Testis (tissue), 3 donors: Measurements from ENCODE around the gene ARPP21. TPM values are rescaled to one million over a fixed set of nuclear protein-coding genes. Genes with fewer than 3 reads are reported as not detected.

ENCODE experiments used
- DNase-seq: peaks from one replicate; pipeline ENCODE4 v3.0.0-alpha.2; 2019
- H3K27ac ChIP-seq, 2 donors: fragments of 200-600 bp; sonication (generic); one replicate each; pipeline ENCODE4 v1.5.1; 2019
- H3K27me3 ChIP-seq: fragments of 200-600 bp; sonication (generic); one replicate; pipeline ENCODE4 v1.5.1; 2019
- H3K36me3 ChIP-seq: fragments of 200-600 bp; sonication (generic); one replicate; pipeline ENCODE4 v1.5.1; 2017; ENCODE audit warnings: low read depth; ENCODE audit errors: missing control alignments
- H3K4me1 ChIP-seq: fragments of 200-600 bp; sonication (generic); one replicate; pipeline ENCODE4 v1.5.1; 2019
- H3K4me3 ChIP-seq, 2 donors: fragments of 200-600 bp; sonication (generic); one replicate each; pipeline ENCODE4 v1.5.1; 2017 to 2019
- H3K9me3 ChIP-seq: fragments of 200-600 bp; sonication (generic); one replicate; pipeline ENCODE4 v1.5.1; 2017
- POLR2A ChIP-seq: fragments of 450-650 bp; IDR thresholded peaks from one replicate; pipeline ENCODE4 v1.6.1; 2017; ENCODE audit warnings: antibody characterized with exemption, mild to moderate bottlenecking, moderate library complexity
- WGBS, 2 donors: methylation state at CpG; one replicate each; pipeline ENCODE4 v1.1.5; 2018; 5-methylcytosine and 5-hydroxymethylcytosine counted together
- intact Hi-C: fragments of 100-400 bp; cut with DNase I; formaldehyde crosslinking; loops from one replicate; pipeline ENCODE4 v1.15.1; 2023; ENCODE audit warnings: low total_unique reads
- polyA plus RNA-seq: library from polyadenylated mRNA; stranded (reverse); fragments of 350-450 nt; fragmentation: Illumina TruSeq; extraction: RNeasy Lipid Tissue Mini Kit (QIAGEN cat#74804); gene quantifications from one replicate; pipeline ENCODE4 v1.2.3, GENCODE V29; 2014; ENCODE audit warnings: low read depth, low replicate concordance; ENCODE audit not compliant: insufficient read depth
- total RNA-seq, 2 donors: library from RNA; depleted of rRNA; stranded (reverse); fragments of >200 nt; gene quantifications; one replicate each; pipeline ENCODE4 v1.2.3, GENCODE V29; 2016
- TF ChIP-seq, protein P1 (sequence below), 3 experiments: fragments of 450-650 bp in 2 of 3; fragments of 200-600 bp in 1 of 3; sonication (generic) in 1 of 3; IDR thresholded peaks; one replicate each; pipeline ENCODE4 v1.5.1; 2016 to 2019; ENCODE audit warnings: antibody characterized with exemption in 3 of 3, mild to moderate bottlenecking in 2 of 3, moderate library complexity in 1 of 3

ARPP21 gene
- total and polyA plus RNA-seq, 3 donors from 2014 or later: 0.47 to 1.1 (median 0.87) TPM

DNA sequence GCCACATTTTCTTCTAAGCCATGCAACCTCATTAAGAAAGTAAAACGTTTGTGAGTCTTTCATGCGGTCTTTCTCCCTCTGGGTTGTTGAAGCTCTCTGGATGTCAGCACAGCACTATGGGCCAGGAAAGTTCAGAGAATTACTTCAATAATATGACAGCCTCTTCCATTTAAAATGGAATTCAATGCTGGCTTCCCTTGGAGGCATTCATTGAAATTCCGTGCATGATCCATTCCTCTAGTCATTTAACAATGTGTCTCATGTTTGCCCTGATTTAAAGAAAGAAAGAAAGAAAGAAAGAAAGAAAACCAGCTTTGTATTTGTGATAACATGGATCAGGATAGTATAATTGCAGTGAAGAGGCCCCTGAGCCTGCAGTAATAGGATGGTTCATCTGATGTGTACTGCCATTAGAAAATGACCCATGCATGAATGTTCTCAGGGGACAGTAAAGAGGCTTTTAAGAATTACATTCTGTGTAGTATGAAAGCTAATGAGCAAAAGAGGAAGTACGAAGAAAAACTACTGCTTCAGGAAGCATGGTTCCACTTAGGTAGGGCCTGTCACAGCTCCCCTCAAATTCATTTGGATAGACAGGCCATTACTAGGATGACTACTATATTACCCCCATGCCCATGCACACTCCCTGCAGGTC lies 146.0 kb downstream of the ARPP21 start:
- Histone ChIP-seq H3K27ac (no peak overlapping the region), H3K4me1 (no peaks in the 10 kb centered on the region), H3K27me3 (no peaks in the 10 kb centered on the region), H3K36me3 (no peaks in the 10 kb centered on the region), H3K9me3 (no peaks in the 10 kb centered on the region), H3K4me3 (no peak overlapping the region)
- intact Hi-C loops: no loop called here
- TF ChIP-seq POLR2A: no peak
- TF ChIP-seq, protein P1, sequence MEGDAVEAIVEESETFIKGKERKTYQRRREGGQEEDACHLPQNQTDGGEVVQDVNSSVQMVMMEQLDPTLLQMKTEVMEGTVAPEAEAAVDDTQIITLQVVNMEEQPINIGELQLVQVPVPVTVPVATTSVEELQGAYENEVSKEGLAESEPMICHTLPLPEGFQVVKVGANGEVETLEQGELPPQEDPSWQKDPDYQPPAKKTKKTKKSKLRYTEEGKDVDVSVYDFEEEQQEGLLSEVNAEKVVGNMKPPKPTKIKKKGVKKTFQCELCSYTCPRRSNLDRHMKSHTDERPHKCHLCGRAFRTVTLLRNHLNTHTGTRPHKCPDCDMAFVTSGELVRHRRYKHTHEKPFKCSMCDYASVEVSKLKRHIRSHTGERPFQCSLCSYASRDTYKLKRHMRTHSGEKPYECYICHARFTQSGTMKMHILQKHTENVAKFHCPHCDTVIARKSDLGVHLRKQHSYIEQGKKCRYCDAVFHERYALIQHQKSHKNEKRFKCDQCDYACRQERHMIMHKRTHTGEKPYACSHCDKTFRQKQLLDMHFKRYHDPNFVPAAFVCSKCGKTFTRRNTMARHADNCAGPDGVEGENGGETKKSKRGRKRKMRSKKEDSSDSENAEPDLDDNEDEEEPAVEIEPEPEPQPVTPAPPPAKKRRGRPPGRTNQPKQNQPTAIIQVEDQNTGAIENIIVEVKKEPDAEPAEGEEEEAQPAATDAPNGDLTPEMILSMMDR (IDR thresholded peaks at IDR 0.05): no peak
- no peak for DNase-seq
- WGBS, 2 donors: 89 to 93% methylated on average over 4 of the region's 4 CpGs

DNA sequence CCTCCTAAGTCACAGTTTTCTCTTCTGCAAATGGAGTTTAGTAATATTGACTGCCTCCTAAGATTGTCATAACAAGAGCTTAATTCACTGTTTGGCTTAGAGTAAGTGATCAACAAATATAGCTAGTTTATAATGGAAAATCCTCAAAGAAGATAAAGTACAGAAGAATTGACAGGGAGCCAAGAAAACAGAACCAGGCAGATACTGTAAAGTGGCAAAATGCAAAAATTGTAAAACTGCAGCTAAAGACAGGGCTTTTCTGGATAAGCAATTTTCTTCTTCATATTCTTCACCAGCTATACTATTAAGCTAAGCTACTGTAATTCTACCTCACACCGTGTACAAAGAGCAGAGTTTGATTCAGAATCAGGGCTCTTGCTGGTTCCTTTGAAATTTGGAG lies 148.6 kb downstream of the ARPP21 start:
- no peak for TF ChIP-seq POLR2A
- TF ChIP-seq, protein P1 (IDR thresholded peaks at IDR 0.05): no peak
- Histone ChIP-seq H3K36me3 (no peaks in the 10 kb centered on the region), H3K4me1 (no peaks in the 10 kb centered on the region), H3K27me3 (no peaks in the 10 kb centered on the region), H3K4me3 (no peak overlapping the region), H3K9me3 (no peaks in the 10 kb centered on the region), H3K27ac (no peak overlapping the region)
- 76 to 83% methylated on average over 1 of the region's 1 CpG for WGBS, 2 donors
- intact Hi-C loops: no loop called here
- no peak for DNase-seq

DNA sequence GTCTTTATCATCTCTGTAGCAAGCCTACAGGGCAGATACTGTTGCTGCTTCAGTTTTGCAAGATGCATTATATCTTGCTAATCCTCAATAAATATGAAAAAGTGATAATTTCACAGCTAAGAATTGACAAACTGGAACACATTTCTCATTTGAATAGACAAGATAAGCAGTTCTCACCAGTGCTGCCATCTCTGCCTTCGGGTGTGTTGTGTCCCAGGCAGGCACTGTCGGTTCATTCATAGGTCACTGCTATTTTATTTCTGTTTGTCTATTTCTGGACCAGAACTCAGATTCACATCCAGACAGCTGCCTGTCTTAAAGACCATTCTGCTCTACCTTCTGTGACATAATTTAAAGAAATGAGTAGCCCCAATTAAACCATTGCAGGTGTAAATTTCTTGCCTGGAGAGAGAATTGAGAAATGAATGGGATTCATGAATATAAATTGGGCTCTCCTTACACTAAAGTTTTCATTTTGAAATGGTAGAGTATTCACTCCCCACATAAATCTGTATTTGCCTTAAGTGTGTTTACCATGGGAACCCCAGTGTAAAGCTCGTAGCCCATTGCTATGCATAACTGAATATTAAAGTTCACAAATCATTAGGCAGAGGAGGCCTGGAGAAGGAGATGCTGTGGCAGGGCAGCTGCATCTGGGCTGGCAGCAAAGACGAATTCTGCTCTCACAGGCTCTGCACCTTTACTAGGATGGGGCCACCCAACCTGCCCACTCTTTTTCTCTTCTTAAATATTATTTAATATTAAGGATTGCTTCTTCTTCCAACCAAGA lies 149.9 kb downstream of the ARPP21 start:
- intact Hi-C loops: no loop called here
- Histone ChIP-seq H3K4me1 (no peaks in the 10 kb centered on the region), H3K9me3 (no peaks in the 10 kb centered on the region), H3K4me3 (no peak overlapping the region), H3K36me3 (no peaks in the 10 kb centered on the region), H3K27ac (no peak overlapping the region), H3K27me3 (no peaks in the 10 kb centered on the region)
- TF ChIP-seq, protein P1 (IDR thresholded peaks at IDR 0.05): no peak
- no peak for TF ChIP-seq POLR2A
- DNase-seq: no peak
- 79 to 80% methylated on average over 4 of the region's 4 CpGs for WGBS, 2 donors

DNA sequence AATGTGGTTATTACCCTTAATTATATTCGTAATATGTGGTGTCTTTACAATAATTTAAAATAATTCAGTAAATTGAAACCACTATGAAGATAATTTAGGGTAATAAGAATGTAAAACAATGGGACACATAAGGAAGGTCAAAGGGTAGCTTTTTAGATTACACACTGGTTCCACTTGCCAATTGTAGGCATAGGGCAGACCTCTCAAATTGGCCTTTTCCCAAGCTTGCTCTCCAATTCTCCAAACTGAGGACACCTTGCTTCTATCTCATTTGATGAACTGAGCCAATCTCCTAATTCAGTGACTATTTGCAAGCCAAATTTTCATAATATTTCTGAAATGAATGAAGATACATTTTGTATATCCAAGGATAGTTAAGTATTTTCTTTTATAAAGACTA lies 151.4 kb downstream of the ARPP21 start:
- intact Hi-C loops: no loop called here
- no peaks in the 10 kb centered on the region for H3K4me1 ChIP-seq
- 90 to 98% methylated on average over 1 of the region's 1 CpG for WGBS, 2 donors
- no peaks in the 10 kb centered on the region for H3K36me3 ChIP-seq
- H3K4me3 ChIP-seq: no peak overlapping the region
- TF ChIP-seq POLR2A: no peak
- TF ChIP-seq, protein P1 (IDR thresholded peaks at IDR 0.05): no peak
- no peaks in the 10 kb centered on the region for H3K9me3 ChIP-seq
- no peak overlapping the region for H3K27ac ChIP-seq
- H3K27me3 ChIP-seq: no peaks in the 10 kb centered on the region
- no peak for DNase-seq
